Measurements from ENCODE around the gene PAK5.

- no peak for TF ChIP-seq CTCF (IDR thresholded peaks at IDR 0.05; ENCODE audit: insufficient read depth, low read length, poor library complexity, severe bottlenecking)
- no peak for TF ChIP-seq EZH2phosphoT487 (conservative IDR thresholded peaks at IDR 0.05; ENCODE audit: low read length)
Observed at GRCh38 chr20:9794831-9795230, 44.0 kb downstream of the PAK5 start.

All from SU-DHL-6 (cell line).